GM03348 (cell line): ENCODE data around the gene ADPRH.
A peak's percentile ranks its signal among the peaks of the same experiment; 100 is the strongest.
"Not testable (repeated sequence)": the region's sequence is repeated elsewhere in the genome, so short reads cannot be mapped to it uniquely, and the experiment has no call there.

Experiments used
- DNase-seq: peaks from one replicate; pipeline ENCODE4 v3.0.0; 2012; ENCODE audit warnings: low spot score

ADPRH gene

DNA sequence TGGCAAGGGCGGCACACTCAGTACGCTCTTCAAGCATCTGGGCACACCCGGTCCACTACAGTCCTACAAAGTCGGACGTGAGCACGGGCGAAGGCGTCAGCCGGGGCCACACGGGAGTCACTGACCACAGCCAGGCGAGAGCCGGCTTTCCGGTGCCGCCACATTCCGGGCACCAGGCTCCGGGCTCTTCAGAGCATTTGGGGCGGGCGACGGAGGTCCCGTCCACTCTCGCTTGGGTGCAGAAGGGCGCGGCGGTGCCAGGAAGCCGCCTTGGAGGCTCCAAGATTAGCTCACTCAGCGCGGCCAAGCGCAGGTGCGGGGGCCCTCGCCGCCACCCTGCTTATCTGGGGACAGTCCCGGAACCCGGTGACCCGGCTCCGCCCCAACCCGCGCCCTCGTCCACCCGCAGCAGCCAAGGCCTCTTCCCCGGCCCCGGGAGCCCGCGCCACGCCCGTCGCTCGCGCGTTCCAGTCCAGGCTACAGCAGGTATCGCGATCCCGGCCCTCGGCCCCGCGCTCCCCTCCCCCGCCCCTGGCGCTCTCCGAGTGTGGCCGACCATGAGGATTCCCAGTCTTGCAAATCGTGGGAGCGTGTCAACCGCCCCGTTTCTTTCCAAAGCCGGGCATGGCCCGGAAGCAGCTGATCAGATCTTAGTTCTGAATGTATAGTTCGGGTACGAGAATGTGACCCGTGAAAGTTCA lies at the start of gene ADPRH:
Gene ADPRH (plus strand): TSS at position 127 of the 701 bp plus-strand sequence. CDS start 2,678 bp downstream, outside the sequence.
- DNase-seq: peak; percentile 93

DNA sequence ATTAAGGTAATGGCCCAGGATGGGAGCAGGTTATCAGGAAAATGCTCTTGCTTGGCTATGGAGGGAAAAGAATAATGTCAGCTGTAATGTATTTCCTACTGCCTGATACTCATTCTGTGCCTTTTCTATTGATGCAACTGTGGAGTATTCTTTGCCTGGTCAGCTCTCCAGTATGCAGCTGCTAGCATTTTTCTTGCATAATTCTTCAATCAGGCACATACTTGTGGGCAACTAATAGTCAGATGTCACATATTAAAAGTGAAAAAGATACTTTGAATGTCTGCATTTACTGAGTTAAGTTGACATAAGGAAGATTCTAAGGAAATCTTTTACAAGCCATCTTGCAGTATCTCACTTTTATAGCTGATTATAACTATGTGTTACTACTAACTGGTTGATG lies 49.4 kb upstream of the ADPRH start:
- DNase-seq: peak; percentile 79

GRCh38 chr3:119530456-119530855 lies 48.8 kb upstream of the ADPRH start:
- no peak for DNase-seq

DNA sequence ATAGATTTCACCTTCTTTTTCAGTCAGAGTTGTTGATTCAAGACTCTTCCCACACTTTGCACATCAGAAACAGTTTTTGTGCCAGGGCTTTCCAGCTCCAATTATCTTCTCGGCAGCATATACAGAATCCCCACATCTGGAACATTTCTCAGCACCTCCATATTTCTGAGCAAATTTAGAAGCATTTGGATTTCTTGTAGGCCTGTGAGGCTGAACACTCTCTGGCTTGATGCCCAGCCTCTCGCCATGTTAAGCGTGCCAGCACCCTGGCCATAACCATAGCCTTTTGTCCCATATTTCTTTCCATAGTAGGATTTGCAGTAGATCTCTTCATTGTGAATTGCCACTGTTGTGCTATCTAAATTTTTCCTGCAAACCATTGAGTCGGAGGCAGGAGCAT lies 48.1 kb upstream of the ADPRH start:
- no peak for DNase-seq

GRCh38 chr3:119534296-119534695 lies 45.0 kb upstream of the ADPRH start:
- DNase-seq: no peak

GRCh38 chr3:119536757-119537156 lies 42.5 kb upstream of the ADPRH start:
- DNase-seq: no peak

DNA sequence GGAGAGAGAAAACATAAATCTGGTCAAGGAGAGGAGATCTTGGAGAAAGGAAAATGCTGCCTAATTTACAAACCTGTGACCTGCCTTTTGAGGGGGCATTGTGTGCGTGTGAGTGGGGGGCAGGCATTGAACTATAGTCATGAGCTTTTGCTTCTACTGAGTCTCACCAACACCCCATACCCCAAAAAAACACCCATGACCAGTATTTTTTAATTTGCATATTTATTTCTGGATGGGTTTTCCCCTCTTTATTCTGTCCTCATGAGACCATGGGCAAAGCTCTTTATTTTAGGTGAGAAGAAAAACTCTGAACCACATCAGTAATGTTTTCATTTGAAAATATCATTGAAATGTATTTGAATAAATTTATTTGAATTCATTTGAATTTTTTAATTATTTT lies 40.5 kb upstream of the ADPRH start:
- DNase-seq: no peak

DNA sequence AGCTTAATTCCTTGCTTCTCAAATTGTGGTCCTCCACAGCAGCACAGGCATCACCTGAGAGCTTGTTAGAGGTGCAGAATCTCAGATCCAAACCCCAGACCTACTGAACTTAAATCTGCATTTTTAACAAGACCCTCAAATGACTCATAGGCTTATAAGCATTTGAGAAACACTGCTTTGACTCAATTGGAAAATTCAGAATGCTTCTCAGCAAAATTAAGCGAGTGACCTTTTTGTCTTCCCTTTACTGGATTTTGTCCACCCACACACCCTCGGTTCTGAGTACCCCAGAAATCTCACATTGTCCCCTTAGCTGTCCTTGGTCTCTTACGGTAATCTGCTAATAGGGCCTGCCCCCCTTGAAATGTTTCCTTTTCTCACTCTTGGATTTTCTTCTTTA lies 37.7 kb upstream of the ADPRH start:
- DNase-seq: no peak

DNA sequence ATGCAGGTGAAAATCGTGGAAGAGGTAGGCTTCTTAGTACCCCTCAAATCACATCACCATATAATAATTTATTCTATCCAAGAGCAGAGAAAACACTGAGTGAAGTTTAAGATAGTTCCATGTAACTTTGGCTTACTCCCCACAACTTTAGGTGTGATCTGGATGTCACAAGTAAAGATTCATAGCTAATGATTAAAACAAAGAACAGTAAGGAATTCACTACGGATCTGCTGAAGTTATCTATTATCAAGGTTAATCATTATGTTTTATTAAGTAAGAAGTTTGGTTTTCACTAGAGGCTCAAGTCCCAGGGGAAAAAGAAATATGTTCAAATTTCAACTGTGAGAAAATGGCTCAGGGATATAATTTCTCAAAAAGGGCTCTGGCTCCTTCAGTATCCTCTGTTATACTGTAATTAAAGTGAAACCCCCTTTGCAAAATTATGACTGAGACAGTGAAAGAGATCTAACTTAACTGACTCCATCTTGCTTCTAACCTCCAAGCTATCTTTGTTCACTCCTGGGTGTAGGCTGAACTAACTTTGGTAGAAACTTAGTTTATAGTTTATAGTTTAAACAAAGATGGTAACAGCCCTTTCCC lies 37.0 kb upstream of the ADPRH start:
- DNase-seq: no peak

DNA sequence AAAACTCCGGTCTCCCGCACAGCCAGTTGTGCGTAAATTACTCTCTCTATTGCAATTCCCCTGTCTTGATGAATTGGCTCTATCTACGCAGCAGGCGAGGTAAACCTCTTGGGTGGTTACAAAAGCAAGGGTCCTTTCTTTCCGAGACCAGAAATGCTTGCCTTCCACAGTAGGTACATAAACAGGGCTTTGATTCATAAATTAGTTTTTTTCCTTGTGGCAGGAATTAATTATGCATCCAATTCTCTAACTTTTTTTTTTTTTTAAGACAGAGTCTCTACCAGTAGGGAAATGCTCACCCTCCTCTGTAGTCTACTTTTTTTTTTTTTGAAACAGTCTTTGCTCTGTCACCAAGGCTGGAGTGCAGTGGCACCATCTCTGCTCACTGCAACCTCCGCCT lies 36.1 kb upstream of the ADPRH start:
- no peak for DNase-seq

- no peak for DNase-seq
Measured at GRCh38 chr3:119547227-119547626, 32.1 kb upstream of the ADPRH start.

DNA sequence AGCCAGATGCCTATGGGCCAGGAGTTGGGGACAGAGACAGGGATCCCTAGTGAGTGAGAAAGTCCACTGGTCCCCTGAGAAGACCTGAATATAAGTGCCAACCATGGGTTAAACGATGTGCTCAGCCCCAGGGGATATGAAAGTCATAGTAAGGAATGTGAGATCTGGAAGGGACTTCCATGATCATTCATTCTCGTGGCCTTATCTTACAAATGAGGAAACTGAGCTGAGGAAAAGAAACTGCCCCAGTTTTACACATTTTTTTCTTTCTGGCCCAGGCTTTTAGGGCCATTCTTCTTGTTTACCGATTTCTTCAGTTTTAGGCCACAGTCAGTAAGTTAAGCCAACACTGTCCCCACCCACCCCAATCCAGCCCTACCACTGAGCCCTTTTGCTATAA lies 31.0 kb upstream of the ADPRH start:
- no peak for DNase-seq

DNA sequence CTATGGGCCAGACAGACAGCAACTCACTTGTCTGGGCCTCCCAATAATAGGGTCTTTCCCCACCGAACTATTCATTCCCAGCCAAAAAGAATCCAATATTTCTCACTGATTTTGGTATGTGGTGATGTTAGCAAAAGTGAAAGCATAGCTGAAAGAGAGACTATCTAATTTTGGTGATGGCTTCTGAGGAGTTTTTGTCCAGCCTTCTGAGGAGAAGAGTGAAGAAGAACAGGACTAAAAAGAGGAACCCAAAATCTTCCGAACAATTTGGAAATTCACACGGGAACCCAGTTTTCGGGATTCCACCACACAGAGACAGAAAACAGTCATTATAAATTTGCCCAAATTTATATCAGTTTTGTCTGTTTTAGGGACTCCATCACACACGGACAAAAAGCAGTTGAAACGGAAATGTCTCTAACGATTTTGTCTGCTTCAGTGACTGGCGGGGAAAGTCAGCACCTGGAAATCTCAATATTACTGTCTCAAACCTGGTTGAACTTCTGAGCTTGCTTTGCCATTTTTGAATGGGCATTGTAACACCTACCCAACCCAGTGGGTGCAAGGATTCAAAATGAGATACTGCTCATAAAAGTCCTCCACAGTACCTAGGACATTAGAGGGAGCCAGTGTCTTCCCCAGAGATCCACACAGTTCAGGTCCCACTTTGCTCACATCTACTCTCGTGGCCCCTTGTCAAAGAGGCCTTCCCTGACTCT lies 28.9 kb upstream of the ADPRH start:
- DNase-seq: no peak

GRCh38 chr3:119551598-119551997 lies 27.7 kb upstream of the ADPRH start:
- no peak for DNase-seq

DNA sequence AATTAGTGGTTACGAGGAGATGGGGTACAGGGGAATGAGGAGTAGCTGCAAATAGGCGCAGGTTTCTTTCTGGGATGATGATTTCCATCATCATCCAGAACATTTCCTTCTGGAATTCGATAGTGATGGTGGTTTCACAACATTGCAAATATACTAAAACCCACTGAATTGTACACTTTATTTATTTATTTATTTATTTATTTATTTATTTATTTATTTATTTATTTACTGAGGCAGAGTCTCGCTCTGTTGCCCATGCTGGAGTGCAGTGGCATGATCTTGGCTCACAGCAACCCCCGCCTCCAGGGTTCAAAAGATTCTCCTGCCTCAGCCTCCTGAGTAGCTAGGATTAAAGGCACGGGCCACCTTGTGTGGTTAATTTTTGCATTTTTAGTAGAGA lies 26.4 kb upstream of the ADPRH start:
- not testable (repeated sequence) for DNase-seq

DNA sequence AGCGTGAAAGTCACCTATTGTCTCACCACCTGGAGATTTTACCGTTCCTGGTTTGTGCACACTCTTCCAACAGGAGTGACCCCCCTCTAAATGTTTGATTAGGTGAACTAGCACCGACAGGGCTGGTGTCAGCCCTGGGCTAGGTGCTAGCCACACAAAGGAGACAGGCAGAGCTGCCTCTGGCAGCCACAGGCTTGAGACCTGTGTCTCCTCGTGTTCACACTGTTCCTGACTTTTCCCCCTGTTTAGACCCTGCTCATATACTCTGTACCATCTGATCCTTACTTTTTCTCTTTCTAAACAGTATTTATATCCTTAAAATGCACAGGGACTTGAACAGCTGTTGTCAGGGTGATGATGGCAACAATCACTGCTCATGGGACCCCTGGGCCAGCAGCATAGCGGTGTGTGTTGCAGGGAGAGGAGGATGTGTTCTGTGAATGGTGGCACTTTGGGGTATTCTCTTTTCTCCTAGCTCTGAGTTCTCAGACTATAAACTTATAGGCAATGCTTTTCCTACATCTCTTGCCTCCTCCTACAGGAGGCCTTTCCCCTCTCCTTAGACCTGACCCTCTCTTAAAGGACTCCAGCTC lies 25.4 kb upstream of the ADPRH start:
- no peak for DNase-seq

DNA sequence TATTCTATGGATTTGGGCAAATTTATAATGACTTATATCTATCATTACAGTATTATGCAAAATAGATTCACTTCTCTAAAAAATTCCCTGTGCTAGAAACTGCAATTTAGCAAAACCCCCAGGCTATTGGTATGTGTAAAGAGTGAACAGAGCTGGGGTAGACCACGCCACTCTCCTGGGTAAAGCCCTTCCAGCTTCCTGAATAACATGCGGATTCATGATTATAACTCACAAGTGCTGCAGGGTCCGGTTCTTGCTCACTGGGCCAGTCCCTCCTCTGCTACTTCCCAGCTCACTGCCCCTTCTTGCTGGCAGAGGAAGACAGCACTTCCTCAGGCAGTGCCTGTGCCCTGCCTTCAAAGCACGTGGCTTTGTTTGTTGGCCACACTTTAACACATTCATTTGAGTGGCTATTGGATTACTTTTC lies 24.0 kb upstream of the ADPRH start:
- no peak for DNase-seq

DNA sequence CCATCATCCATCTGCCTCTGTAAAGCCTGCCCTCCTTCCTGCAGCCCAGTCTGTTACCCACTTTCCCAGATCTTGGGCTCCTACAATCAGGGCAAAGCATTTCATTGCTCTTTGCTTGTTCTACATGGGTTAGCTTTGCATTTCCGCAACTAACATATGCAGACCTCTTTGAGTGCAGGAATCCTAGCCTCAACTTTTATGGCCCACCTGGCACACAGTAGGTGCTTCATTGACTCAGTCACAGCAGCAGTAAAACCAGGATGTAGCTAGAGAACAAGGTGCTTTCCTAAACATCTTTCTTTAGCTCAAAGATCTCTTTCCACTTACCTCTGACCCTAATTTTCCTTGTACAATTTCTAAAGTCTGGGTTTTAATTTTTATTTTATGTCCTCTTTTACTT lies 23.4 kb upstream of the ADPRH start:
- DNase-seq: no peak

GRCh38 chr3:119557192-119557876 lies 22.0 kb upstream of the ADPRH start:
- DNase-seq: no peak

- DNase-seq: no peak
Measured at GRCh38 chr3:119557877-119558269, 21.4 kb upstream of the ADPRH start.

GRCh38 chr3:119558626-119559317 lies 20.5 kb upstream of the ADPRH start:
- no peak for DNase-seq
